GM19043 (cell line): ENCODE data around the gene FAH.

ENCODE experiments used
- ATAC-seq: cut with Tn5 transposase; IDR thresholded peaks from one replicate; pipeline ENCODE4 v1.9.1; 2021; ENCODE audit warnings: low read depth; ENCODE audit not compliant: unreplicated experiment

FAH gene

GRCh38 chr15:80194186-80194585 lies 41.4 kb downstream of the FAH start:
- no peak for ATAC-seq

- no peak for ATAC-seq
Measured at GRCh38 chr15:80194914-80195313, 42.1 kb downstream of the FAH start.

- ATAC-seq = no peak
Measured at GRCh38 chr15:80199366-80199765, 46.6 kb downstream of the FAH start.

- no peak for ATAC-seq
Measured at GRCh38 chr15:80199869-80200268, 47.1 kb downstream of the FAH start.

GRCh38 chr15:80201256-80202015 lies 48.6 kb downstream of the FAH start:
- ATAC-seq = no peak

- no peak for ATAC-seq
Measured at GRCh38 chr15:80202016-80202315, 49.2 kb downstream of the FAH start.

- ATAC-seq = no peak
Measured at GRCh38 chr15:80202641-80203360, 50.0 kb downstream of the FAH start.

GRCh38 chr15:80203361-80203885 lies 50.6 kb downstream of the FAH start:
- no peak for ATAC-seq

- ATAC-seq = no peak
Measured at GRCh38 chr15:80204231-80204630, 51.4 kb downstream of the FAH start.

- no peak for ATAC-seq
Measured at GRCh38 chr15:80207887-80208286, 55.1 kb downstream of the FAH start.

- ATAC-seq = no peak
Measured at GRCh38 chr15:80208758-80209734, 56.2 kb downstream of the FAH start.

- no peak for ATAC-seq
Measured at GRCh38 chr15:80210611-80211573, 58.1 kb downstream of the FAH start.

GRCh38 chr15:80211976-80212375 lies 59.2 kb downstream of the FAH start:
- ATAC-seq = no peak

- ATAC-seq = no peak
Measured at GRCh38 chr15:80214910-80215309, 62.1 kb downstream of the FAH start.

- no peak for ATAC-seq
Measured at GRCh38 chr15:80216141-80216540, 63.3 kb downstream of the FAH start.

GRCh38 chr15:80216911-80217310 lies 64.1 kb downstream of the FAH start:
- ATAC-seq = no peak

- no peak for ATAC-seq
Measured at GRCh38 chr15:80217327-80217900, 64.6 kb downstream of the FAH start.

GRCh38 chr15:80219955-80220354 lies 67.2 kb downstream of the FAH start:
- no peak for ATAC-seq

- ATAC-seq = no peak
Measured at GRCh38 chr15:80228959-80229610, 76.3 kb downstream of the FAH start.
